ENCODE measurements around the gene ROR2.

ROR2 gene

GRCh38 chr9:91755761-91756509, 194.1 kb downstream of the ROR2 start:
- TF ChIP-seq EZH2 (IDR thresholded peaks at IDR 0.05), result no peak
- TF ChIP-seq FOXP2 (optimal IDR thresholded peaks at IDR 0.05; ENCODE audit: control extremely low read depth, extremely low read length, insufficient read depth), result no peak
- TF ChIP-seq POLR2AphosphoS5 (IDR thresholded peaks at IDR 0.05; ENCODE audit: borderline replicate concordance, low read depth, low read length), result no peak
- Histone ChIP-seq H3K27ac (no peak overlapping the region), H3K9ac (ENCODE audit: insufficient read length) (no peak overlapping the region)

DNA sequence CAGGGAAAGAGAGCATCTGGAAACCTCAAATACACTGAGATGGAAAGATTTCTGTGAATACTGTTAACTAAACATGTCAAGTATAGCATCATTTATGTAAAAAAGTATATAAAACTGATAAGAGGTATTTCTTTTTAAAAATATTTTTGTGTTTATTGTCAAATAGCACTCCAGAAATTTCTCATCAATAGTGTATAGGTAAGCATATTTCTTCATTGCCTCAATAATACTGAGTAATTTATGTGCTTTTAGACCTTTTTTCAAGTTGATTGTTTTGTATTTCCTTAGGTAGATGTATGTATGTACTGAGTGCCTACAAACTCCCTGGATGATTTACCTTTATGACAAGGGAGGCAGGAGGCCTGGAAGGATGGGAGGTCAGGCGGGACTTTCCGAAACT, 196.3 kb downstream of the ROR2 start:
- no peak overlapping the region for H3K27ac ChIP-seq
- no peak overlapping the region for H3K4me3 ChIP-seq
- DNase-seq (ENCODE audit: low read depth, low spot score), result no peak
- H3K9me3 ChIP-seq (ENCODE audit: low read depth, low read length), result no peaks in the 10 kb centered on the region
- no peaks in the 10 kb centered on the region for H3K36me3 ChIP-seq (ENCODE audit: insufficient read depth, low read length)
- no peak for TF ChIP-seq POLR2AphosphoS5 (IDR thresholded peaks at IDR 0.05; ENCODE audit: borderline replicate concordance, low read depth, low read length)
- no peak for TF ChIP-seq EZH2 (IDR thresholded peaks at IDR 0.05)
- no peak for TF ChIP-seq FOXP2 (optimal IDR thresholded peaks at IDR 0.05; ENCODE audit: control extremely low read depth, extremely low read length, insufficient read depth)
- H3K9ac ChIP-seq (ENCODE audit: insufficient read length), result no peak overlapping the region

More at GRCh38 chr9:91755761-91756509, 194.1 kb downstream of the ROR2 start:
- Histone ChIP-seq H3K9me3 (ENCODE audit: low read depth, low read length) (no peaks in the 10 kb centered on the region), H3K36me3 (ENCODE audit: insufficient read depth, low read length) (no peaks in the 10 kb centered on the region), H3K4me3 (no peak overlapping the region)
- no peak for DNase-seq (ENCODE audit: low read depth, low spot score)

DNA sequence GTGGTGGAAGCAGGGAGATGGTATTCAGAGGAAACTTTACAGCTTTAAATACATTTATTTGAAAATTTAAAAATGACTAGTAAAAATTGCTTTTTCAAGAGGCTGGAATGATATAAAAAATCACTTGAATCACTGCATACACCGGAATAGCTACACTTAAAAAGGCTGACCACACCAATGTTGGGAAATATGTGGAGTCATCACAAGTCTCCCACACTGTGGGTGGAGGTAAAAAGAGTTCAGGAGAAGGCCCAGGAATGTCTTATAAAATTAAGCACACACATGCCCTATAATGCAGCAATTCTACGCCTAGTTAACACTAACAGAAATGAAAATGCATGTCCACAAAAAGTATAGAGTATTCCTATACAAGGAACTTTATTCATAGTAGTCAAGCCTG, 198.1 kb downstream of the ROR2 start:
- TF ChIP-seq POLR2AphosphoS5 (IDR thresholded peaks at IDR 0.05; ENCODE audit: borderline replicate concordance, low read depth, low read length) (no peak), EZH2 (IDR thresholded peaks at IDR 0.05) (no peak), FOXP2 (optimal IDR thresholded peaks at IDR 0.05; ENCODE audit: control extremely low read depth, extremely low read length, insufficient read depth) (no peak)
- no peak overlapping the region for H3K4me3 ChIP-seq
- no peaks in the 10 kb centered on the region for H3K36me3 ChIP-seq (ENCODE audit: insufficient read depth, low read length)
- DNase-seq (ENCODE audit: low read depth, low spot score), result no peak
- no peak overlapping the region for H3K27ac ChIP-seq
- H3K9me3 ChIP-seq (ENCODE audit: low read depth, low read length), result no peaks in the 10 kb centered on the region
- H3K9ac ChIP-seq (ENCODE audit: insufficient read length), result no peak overlapping the region

- no peaks in the 10 kb centered on the region for H3K9me3 ChIP-seq (ENCODE audit: low read depth, low read length)
- TF ChIP-seq FOXP2 (optimal IDR thresholded peaks at IDR 0.05; ENCODE audit: control extremely low read depth, extremely low read length, insufficient read depth) (no peak), EZH2 (IDR thresholded peaks at IDR 0.05) (no peak), POLR2AphosphoS5 (IDR thresholded peaks at IDR 0.05; ENCODE audit: borderline replicate concordance, low read depth, low read length) (no peak)
- H3K36me3 ChIP-seq (ENCODE audit: insufficient read depth, low read length), result no peaks in the 10 kb centered on the region
- no peak overlapping the region for H3K9ac ChIP-seq (ENCODE audit: insufficient read length)
- DNase-seq (ENCODE audit: low read depth, low spot score), result no peak
- no peak overlapping the region for H3K4me3 ChIP-seq
- no peak overlapping the region for H3K27ac ChIP-seq
These were observed 199.7 kb downstream of the ROR2 start for GRCh38 chr9:91750343-91750742.

DNA sequence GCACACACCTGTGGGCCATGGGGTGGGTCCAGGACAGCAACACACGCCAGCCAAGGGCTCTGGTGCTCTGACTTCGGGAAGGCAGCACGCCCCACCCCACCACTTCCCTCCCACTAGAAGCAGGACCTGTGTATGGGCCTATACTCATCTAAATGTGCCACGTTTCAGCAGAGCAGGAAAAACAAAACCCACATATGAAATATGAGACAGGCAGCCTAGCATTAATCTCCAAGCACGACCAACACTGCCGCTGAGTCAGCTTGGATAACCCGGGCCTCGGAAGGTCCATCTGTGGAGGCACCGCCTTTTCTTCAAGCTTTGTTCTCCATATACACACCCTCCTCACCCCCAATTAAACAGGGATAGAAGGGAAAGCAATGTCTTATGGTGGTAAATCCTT, 203.1 kb downstream of the ROR2 start:
- H3K27ac ChIP-seq, result no peak overlapping the region
- H3K9ac ChIP-seq (ENCODE audit: insufficient read length), result no peak overlapping the region
- H3K36me3 ChIP-seq (ENCODE audit: insufficient read depth, low read length), result no peaks in the 10 kb centered on the region
- H3K9me3 ChIP-seq (ENCODE audit: low read depth, low read length), result no peaks in the 10 kb centered on the region
- no peak for TF ChIP-seq FOXP2 (optimal IDR thresholded peaks at IDR 0.05; ENCODE audit: control extremely low read depth, extremely low read length, insufficient read depth)
- no peak for TF ChIP-seq POLR2AphosphoS5 (IDR thresholded peaks at IDR 0.05; ENCODE audit: borderline replicate concordance, low read depth, low read length)
- TF ChIP-seq EZH2 (IDR thresholded peaks at IDR 0.05), result no peak
- DNase-seq (ENCODE audit: low read depth, low spot score), result no peak
- no peak overlapping the region for H3K4me3 ChIP-seq

- no peak overlapping the region for H3K27ac ChIP-seq
- no peak for TF ChIP-seq EZH2 (IDR thresholded peaks at IDR 0.05)
- TF ChIP-seq POLR2AphosphoS5 (IDR thresholded peaks at IDR 0.05; ENCODE audit: borderline replicate concordance, low read depth, low read length), result no peak
- TF ChIP-seq FOXP2 (optimal IDR thresholded peaks at IDR 0.05; ENCODE audit: control extremely low read depth, extremely low read length, insufficient read depth), result no peak
- H3K36me3 ChIP-seq (ENCODE audit: insufficient read depth, low read length), result no peaks in the 10 kb centered on the region
- H3K9ac ChIP-seq (ENCODE audit: insufficient read length), result no peak overlapping the region
- no peak for DNase-seq (ENCODE audit: low read depth, low spot score)
- H3K4me3 ChIP-seq, result no peak overlapping the region
- no peaks in the 10 kb centered on the region for H3K9me3 ChIP-seq (ENCODE audit: low read depth, low read length)
These were observed 203.7 kb downstream of the ROR2 start for GRCh38 chr9:91746357-91746756.

DNA sequence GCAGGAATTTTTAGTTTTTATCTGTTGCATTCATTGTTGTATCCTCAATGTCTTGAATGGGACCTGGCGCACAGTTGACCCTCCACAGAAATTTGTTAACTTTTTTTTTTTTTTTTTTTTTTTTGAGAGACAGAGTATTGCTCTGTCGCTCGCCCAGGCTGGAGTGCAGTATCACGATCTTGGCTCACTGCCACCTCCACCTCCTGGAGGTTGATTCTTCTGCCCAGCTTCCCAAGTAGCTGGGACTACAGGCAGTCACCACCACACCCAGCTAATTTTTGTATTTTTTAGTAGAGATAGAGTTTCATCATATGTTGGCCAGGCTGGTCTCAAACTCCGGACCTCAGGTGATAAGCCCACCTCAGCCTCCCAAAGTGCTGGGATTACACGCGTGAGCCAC, 205.9 kb downstream of the ROR2 start:
- Histone ChIP-seq H3K9ac (ENCODE audit: insufficient read length) (no peak overlapping the region), H3K4me3 (no peak overlapping the region), H3K9me3 (ENCODE audit: low read depth, low read length) (no peaks in the 10 kb centered on the region), H3K36me3 (ENCODE audit: insufficient read depth, low read length) (no peaks in the 10 kb centered on the region), H3K27ac (no peak overlapping the region)
- TF ChIP-seq FOXP2 (optimal IDR thresholded peaks at IDR 0.05; ENCODE audit: control extremely low read depth, extremely low read length, insufficient read depth), result no peak
- no peak for DNase-seq (ENCODE audit: low read depth, low spot score)

- Histone ChIP-seq H3K4me3 (no peak overlapping the region), H3K9me3 (ENCODE audit: low read depth, low read length) (no peaks in the 10 kb centered on the region), H3K27ac (no peak overlapping the region), H3K36me3 (ENCODE audit: insufficient read depth, low read length) (no peaks in the 10 kb centered on the region), H3K9ac (ENCODE audit: insufficient read length) (no peak overlapping the region)
- DNase-seq (ENCODE audit: low read depth, low spot score), result no peak
- TF ChIP-seq POLR2AphosphoS5 (IDR thresholded peaks at IDR 0.05; ENCODE audit: borderline replicate concordance, low read depth, low read length) (no peak), EZH2 (IDR thresholded peaks at IDR 0.05) (no peak), FOXP2 (optimal IDR thresholded peaks at IDR 0.05; ENCODE audit: control extremely low read depth, extremely low read length, insufficient read depth) (no peak)
These were observed 208.5 kb downstream of the ROR2 start for GRCh38 chr9:91741522-91741921.

GRCh38 chr9:91740701-91741100, 209.3 kb downstream of the ROR2 start:
- no peak for TF ChIP-seq EZH2 (IDR thresholded peaks at IDR 0.05)
- no peak for TF ChIP-seq POLR2AphosphoS5 (IDR thresholded peaks at IDR 0.05; ENCODE audit: borderline replicate concordance, low read depth, low read length)
- TF ChIP-seq FOXP2 (optimal IDR thresholded peaks at IDR 0.05; ENCODE audit: control extremely low read depth, extremely low read length, insufficient read depth), result no peak
- Histone ChIP-seq H3K4me3 (no peak overlapping the region), H3K27ac (no peak overlapping the region), H3K36me3 (ENCODE audit: insufficient read depth, low read length) (no peaks in the 10 kb centered on the region), H3K9ac (ENCODE audit: insufficient read length) (no peak overlapping the region), H3K9me3 (ENCODE audit: low read depth, low read length) (no peaks in the 10 kb centered on the region)
- DNase-seq (ENCODE audit: low read depth, low spot score), result no peak

Measured in SK-N-MC (cell line).